NCI-H1694 (cell line): Measurements from ENCODE around the gene SMYD3.
A peak's percentile ranks its signal among the peaks of the same experiment; 100 is the strongest.

Experiments
- DNase-seq: peaks from one replicate; lab custom pipeline; 2025; lab: John Stamatoyannopoulos, UW

Gene SMYD3

DNA sequence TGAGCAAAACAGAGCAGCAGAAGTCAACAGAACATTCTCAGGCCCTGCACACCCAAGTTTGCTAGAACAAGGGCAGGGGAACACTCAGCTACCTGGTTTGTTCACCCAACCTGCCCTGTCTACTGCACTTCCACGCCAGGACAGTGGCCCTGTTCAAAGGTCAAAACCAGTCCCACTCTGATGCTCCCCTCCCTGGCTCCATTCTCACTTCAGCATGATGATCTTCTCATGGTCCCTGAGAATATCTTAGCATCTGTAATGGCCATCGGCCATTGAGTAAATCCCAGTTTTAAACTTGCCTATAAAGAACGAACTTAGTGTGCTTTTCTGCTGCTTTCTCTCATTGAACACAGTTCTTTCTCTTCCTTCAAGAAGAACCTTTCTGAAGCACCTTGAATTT, 293.6 kb downstream of the SMYD3 start:
- no peak for DNase-seq

DNA sequence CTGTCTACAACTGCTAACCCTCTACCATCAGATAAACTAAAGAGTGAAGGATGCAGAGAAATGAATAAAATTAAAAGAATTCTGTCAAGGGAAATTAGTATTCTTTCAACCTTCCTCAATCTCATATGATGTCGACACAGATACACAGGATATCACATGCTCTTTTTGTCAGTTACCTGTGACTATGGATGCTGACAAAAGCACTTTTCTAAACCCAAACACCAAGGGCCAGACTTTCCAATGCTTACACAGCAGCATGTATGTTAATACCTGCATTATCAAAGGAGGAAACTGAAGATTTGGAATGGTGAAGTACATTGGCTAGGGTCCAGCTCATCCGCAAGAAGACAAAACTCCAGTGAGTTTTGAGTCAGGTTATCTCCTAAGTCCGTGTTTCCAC, 294.0 kb downstream of the SMYD3 start:
- no peak for DNase-seq

DNA sequence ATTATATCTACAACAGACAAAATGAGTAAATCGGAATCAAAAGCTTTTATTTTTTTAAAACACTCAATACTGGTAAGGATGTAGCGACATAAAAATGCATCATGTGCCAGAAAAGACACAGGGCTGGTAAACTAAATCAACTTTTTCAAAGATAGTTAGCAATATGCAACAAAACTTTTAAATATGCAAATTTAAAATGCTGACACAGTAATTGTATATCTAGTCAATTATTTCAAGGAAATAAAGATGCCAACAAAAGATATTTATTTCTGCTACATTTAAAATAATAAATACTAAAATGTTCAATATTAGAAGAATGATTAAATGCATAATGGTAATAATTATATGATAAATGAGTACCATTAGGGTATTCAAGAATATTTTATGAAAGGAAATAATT, 295.1 kb downstream of the SMYD3 start:
- DNase-seq = no peak

DNA sequence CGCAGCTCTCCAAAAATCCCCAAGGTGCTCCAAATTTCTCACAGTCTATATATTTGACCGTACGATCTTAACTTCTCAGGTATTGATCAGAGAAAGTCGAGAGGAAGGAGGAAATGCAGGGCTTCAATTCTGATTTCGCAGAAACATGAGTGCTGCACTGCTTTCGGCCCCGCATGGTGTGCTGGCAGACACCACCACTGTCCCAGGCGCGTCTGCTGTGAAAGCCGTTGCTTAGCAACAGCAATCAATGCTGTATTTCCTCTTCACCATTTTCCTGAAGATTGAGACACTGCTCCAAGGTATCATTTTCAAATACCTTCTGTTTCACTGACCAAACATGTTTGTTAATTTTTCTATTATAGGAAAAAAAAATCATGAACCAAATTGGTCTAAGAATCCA, 296.3 kb downstream of the SMYD3 start:
- no peak for DNase-seq

DNA sequence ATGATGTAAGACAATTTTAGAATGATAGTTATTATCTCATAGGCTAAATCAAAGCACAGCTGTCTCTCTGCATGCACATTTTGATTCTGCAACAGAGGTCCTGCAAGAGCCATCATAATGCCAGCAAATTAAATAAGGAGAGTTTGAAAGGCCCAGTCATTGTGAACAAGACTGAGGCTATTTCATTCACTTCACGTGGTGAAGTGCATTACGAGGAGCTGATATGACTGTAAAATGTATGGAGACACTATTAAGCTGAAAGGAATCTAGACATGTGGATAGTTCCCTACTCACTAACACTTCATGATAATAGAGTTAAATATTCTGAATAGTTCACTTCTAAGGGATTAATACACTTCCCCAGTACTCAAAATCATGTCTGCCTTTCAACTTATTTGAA, 299.0 kb downstream of the SMYD3 start:
- DNase-seq = no peak

DNA sequence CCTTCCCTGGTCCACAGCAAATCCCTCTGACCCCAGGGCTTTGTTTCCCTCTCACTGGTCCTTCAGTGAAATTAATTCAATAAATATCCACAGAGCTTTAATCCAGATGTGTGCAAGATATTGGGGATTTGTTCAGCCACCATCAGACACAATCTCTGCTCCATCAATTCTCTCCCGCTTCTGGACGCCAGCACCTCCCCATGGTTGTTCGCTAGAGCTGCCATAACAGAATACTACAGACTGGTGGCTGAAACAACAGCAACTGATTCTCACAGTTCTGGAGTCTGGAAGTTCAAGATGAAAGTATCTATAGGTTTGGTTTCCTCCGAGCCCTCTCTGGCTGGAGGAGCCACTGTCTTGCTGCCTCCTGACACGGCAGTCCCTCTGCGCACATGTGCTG, 303.9 kb downstream of the SMYD3 start:
- no peak for DNase-seq

DNA sequence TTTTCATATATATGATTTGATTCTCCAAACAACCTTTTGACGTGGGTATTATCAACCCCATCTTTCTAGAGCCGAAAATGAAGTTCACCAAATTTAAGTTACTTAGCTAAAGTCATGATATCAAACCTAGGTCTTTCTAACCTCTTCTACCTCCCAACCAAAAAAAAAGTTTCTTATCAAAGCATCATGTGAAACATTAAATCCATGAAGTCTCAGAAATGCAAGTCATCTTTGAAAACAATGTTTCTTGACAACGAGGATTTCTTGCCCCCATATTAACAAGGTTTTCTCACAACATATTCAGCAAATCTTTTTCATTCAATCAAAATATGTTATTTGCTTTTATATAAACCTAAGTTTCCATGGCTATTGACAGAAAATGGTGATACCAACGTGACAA, 306.3 kb downstream of the SMYD3 start:
- DNase-seq = no peak

DNA sequence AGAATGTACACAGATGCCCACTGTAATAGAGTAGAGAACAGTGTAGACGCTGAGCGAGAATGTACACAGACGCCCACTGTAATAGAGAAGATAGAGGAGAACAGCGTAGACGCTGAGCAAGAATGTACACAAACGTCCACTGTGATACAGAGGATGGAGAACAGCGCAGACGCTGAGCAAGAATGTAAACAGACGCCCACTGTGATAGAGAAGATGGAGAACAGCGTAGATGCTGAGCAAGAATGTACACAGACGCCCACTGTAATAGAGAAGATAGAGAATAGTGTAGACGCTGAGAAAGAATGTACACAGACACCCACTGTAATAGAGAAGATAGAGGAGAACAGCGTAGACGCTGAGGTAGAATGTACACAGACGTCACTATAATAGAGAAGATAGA, 306.9 kb downstream of the SMYD3 start:
- no peak for DNase-seq

DNA sequence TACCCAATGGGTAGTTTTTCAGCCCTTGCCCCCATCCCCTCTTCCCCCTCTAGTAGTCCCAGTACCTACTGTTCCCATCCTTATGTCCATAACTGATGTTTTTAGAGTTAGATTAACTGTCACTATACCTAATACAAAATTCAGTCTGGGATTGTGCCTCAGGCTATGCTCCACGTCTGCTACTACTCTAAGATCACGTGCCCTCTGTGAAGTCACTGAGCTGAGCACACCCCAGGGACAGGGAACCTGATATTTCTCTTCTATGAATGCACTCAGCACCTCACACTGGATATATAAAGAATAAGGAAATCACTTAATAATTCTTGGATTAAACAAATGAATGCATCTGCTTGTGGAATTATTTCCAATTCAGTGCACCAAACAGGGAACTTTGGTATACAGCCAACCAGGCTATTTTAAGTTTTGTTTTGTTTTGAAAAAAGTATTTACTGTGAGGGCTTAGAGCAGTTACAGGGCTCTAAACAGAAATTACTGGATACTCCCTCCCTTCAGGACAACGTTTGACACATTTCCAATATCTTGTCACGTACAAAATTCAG, 307.9 kb downstream of the SMYD3 start:
- peak; percentile 36 for DNase-seq

DNA sequence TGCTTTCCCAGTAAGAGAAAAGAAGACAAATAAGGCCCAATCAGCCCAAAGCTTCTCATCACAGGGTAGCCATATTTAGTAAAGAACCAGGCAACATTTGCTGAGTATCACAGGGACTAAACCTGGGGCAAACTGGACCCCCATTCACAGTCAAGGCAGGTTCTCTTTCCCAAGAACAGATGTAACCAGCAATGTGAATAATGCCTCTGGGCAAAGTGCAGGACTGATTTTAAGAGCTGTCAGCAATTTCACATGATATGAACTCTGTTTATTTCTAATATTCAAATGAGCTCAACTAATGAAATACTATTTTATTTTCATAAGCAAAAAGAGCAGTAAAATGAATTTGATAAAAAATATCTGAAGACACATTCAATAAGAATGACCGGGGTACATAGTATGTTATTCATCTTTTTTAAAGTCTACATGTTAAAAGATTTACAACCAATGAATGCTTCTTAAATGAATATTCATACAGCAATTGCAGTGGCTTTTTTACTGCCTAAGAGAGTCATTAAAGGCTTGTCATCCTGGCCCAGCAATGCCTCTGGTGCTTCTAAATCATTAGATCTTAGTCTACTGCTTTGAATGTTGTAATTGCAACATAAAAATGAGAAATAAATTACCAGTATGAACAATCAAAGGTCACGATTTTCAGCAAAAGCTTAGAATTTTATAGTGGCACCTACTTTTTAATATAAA, 308.8 kb downstream of the SMYD3 start:
- no peak for DNase-seq

DNA sequence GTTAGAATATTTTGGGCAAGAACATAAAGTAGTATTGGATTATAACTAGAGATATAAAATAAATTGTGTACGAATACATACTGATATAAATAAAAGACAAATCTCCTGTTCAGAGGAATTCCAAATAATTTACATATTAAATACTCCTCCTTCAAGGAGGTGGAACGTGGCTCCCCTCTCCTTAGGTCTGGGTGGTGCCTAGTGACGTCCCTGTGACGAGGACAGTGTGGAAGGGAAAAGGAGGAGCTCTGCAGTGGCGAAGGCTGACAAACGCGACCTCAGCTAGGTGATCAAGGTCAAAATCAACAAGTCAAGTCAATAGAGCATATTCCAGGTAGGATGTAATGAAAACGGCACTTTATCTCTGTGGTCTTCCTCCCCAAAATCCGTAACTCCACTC, 310.0 kb downstream of the SMYD3 start:
- DNase-seq = no peak

DNA sequence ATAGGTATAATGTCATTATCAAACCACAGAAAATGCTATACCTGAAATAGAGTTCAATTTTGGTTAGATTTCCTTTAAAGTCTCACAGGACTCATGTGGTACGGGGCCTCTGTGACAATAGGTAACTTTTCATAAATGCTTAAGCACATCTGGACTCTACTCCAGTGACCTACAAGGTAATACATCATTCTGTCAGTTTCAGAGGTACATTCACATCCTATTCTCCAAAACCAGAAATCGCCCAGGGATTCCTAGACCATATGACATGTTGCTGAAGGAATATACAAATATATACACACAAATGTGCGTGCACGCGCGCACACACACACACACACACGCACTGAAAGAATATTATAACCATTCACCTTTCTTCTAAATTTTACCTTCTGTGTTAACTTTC, 311.8 kb downstream of the SMYD3 start:
- no peak for DNase-seq

DNA sequence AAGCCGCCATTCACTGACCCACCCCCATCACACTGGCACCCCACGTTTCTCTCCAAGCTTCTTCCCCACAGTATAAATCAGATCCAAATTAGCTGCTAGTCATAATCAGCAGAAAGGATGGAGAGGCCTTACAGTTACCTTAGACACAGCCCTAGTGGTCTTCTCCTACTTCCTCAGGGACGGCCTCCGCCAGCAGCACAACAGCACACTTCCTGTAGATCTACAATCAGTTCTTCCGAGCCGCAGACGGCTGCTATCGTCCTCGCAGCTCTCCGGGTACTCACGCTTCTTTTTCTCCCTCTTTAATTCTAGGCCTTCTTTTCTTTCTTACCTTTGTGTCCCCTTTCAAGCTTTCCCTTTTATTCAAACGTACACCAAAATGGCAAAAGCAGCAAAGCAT, 313.5 kb downstream of the SMYD3 start:
- no peak for DNase-seq

DNA sequence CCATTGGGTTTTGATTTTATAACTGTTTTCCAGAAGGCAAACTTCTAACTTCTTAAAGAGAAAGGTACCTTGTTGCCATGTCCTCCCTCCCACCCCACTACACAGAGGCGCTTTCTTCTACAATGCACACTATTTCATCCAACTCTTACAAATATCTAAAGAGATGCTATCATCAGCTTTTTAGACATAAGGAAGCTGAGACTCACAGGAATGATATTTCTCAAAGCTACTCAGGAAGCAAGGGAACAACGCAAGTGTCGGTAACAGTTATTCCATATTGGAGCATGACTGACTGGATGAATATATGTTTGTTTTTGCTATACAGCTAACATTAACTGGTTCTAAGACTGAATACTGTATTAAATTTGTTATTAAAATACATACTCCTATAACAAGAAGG, 318.0 kb downstream of the SMYD3 start:
- DNase-seq = no peak

DNA sequence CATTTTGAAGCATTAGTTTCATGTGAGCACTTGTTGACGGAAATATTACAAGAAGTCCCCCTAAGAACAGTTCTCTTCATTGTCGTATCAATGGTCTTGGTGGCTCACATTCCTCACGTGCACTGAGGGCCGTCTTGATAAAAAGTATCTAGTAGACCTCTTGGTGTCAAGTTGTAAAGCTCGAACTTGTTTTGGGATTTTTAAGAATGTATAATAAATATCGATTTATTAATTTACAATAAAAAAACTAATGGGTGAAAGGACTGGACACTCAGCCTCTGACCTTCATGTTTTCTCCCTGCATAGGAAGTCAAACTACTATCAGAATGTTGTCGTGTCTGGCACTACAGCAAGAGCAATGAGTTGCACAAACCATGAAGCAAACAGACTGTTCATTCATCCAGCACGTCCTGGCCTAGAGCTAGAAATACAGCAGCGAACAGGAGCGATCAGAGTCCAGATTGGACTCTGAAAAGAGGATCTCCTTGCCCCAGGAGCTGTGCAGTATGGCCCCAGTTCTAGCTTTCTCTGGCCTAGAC, 319.2 kb downstream of the SMYD3 start:
- no peak for DNase-seq

DNA sequence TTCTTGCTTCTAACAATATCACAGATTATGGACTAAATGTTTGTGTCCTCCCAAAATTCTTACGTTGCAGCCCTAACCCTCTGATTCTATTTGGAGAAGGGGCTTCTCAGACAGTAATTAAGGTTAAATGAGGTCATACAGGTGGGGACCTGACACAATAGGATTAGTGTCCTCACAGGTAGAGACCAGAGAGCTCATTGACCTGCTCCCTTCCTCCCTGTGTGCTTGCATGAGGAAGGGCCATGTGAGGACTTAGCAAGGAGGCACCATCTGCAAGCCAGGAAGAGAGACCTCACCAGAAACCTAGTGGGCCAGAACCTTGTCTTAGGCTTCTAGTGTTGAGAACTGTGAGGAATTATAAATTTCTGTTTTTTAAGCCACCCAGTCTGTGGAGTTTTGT, 322.6 kb downstream of the SMYD3 start:
- no peak for DNase-seq

DNA sequence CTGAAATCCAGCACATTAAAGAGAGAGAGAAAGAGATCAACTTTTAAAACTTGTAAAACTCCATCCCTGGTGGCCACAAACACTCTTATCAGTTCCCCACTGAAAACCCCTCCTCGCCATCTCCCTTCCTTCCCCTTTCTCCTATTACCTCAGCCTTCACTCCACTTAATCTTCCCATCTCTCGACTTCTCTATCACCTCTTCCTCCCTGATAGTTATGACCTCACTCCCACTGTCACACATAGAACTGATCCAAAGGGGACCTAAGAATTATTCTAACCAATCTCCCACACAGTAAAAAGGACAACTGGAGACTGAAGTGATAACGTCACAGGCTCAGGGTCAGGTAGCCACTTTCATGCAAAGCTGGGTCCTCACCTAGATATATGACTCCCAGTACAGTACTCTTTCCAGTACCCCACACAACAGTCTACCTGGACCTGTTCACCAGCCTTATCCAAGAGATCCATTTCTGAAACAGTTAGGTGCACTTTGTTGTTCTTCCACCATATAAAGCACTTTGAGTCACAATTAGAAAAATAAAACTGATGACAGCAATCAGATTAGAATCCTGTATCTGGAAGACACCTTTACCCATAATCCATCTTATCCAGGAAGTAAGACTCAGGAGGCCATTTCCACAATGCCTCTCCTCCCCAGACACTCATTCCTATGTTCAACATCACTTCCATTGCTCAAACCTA, 324.8 kb downstream of the SMYD3 start:
- no peak for DNase-seq

DNA sequence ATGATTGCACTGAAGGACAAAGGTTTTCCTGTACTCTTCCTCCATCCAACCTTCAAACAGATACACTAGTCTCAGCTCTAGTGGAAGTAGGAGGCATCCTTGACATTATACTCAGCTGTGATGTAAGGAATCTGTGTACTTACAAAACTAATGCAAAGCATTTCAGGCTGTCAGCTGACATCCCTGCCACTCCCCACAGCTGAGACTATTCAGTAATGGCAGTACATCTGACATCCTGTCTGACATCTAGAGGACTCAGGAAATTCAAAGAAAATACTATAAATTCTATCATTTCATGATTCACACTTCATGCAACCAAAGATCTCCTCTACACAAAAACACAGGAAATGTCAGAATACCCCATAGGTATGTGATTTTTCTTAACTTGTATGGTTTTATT, 325.8 kb downstream of the SMYD3 start:
- no peak for DNase-seq

DNA sequence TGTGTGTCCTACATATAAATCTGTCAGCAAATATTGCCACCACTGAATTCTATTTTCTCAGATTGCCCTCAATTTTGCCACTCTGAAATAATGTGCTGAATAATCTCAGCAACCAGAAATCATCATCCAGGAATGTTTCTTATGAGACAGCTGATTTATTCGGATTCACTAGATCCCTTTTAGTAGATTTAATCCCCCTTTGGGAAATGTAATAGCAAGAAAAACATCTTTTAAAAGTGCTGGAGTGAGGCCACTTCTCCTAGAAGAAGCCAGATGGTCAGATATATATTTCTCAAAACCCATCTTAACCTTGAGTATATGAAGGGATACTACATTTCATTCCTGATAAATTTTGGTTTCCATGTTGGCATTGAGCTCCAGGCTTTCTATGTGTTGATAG, 327.7 kb downstream of the SMYD3 start:
- DNase-seq = no peak

DNA sequence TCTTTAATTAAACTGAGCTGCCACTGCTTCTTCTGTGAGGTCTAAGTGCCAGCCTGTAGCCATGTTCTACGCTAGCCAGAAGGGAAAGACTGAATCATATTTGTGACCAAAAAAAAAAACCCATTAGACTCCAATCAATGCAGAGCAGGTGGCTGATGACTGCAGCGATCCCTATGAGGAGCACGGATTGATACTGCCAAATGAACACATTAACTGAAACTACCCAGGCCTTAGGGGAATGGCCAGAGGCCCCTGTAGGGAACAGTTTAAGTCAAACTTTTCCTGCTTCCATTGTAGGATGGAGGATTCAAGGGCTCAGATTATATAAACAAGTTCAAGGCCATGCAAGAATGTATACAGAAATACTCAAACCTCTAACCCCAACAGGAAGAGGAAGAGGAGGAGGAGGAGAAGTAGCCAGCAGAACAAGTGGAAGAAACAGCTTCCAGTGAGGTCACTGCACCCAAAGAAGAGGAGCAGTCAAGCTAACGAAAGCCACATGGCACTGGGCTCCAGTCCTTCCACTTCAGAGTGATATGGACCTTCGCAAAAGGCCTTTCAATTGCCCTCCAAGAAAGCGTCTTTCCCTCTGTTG, 328.3 kb downstream of the SMYD3 start:
- no peak for DNase-seq

DNA sequence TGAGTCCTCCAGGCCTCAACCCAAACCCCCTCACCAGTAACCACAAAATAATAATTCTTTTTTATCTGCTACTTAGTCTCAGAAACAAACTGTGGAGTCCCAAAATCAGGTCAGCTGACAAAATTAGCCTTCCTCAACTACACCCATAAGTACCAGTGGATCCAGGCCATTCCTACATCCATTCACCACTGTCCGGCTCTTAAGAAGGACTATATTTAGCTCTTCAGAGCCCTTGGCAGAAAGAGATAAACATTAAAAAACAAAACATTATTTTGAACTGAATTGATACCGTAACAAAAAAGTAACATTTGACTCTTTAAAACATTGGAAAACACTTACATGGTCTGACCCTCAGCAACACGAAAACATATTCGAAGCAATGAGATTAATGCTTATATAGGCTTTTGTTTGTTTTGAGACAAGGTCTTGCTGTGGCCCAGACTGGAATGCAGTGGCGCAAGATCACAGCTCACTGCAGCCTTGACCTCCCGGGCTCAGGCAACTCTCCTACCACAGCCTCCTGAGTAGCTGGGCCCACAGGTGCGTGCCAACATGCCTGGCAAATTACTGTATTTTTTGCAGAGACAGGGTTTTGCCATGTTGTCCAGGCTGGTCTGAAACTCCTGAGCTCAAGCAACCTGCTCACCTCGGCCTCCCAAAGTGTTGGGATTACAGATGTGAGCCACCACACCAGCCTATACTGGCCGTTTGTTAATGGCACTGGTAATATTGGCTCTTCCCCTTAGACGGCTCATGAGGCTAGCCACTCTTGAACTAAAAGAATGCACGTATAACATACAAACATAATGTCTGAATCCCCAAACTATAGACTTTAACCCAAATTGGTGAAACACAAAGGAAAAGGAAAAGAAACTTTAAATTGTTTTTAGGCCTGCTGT, 330.7 kb downstream of the SMYD3 start:
- no peak for DNase-seq
